Stimulated activated naive B cell treated with anti-CD40 and anti-IgM and Interleukin-4, amounts not matched to agents 10 μg/mL and 1 μg/mL and 100 μg/mL, for 72 hours (primary cell): ENCODE measurements around the gene POLA2.

Experiments used
- ATAC-seq, 2 donors: fragments of 150-1000 bp; cut with Tn5 transposase; replicated peaks; 2 replicates each; pipeline ENCODE4 v1.10.0; 2021; ENCODE audit warnings: moderate library complexity in 1 of 2
- DNase-seq: peaks from one replicate; pipeline ENCODE4 v3.0.0; 2021
- H3K27ac Mint-ChIP-seq: one replicate; pipeline ENCODE4 v1.8.0; 2022; ENCODE audit warnings: mild to moderate bottlenecking, mixed read lengths
- H3K27me3 Mint-ChIP-seq, 2 donors: one replicate each; pipeline ENCODE4 v1.8.0; 2022; ENCODE audit warnings: mixed read lengths in 2 of 2
- H3K36me3 Mint-ChIP-seq, 2 donors: one replicate each; pipeline ENCODE4 v1.8.0; 2022; ENCODE audit warnings: mixed read lengths in 2 of 2, mild to moderate bottlenecking in 1 of 2
- H3K4me1 Mint-ChIP-seq, 2 donors: one replicate each; pipeline ENCODE4 v1.8.0; 2022; ENCODE audit warnings: mixed read lengths in 2 of 2, mild to moderate bottlenecking in 1 of 2
- H3K4me3 Mint-ChIP-seq, 2 donors: one replicate each; pipeline ENCODE4 v1.8.0; 2022; ENCODE audit warnings: mild to moderate bottlenecking in 2 of 2, mixed read lengths in 2 of 2, moderate library complexity in 1 of 2
- H3K9me3 Mint-ChIP-seq, 2 donors: one replicate each; pipeline ENCODE4 v1.8.0; 2022; ENCODE audit warnings: mixed read lengths in 2 of 2, mild to moderate bottlenecking in 1 of 2

The POLA2 gene

GRCh38 chr11:65286686-65287085 is 24.9 kb downstream of the POLA2 start:
- Mint-ChIP-seq H3K27me3 (no peaks in the 10 kb centered on the region), H3K27ac (no peak overlapping the region), H3K4me3 (no peak overlapping the region), H3K36me3 (peaks cover 46 to 55% of the 10 kb centered on the region in 2 donors), H3K4me1 (peaks cover 16 to 21% of the 10 kb centered on the region in 2 donors), H3K9me3 (no peaks in the 10 kb centered on the region)
- ATAC-seq (no peak), DNase-seq (no peak)

DNA sequence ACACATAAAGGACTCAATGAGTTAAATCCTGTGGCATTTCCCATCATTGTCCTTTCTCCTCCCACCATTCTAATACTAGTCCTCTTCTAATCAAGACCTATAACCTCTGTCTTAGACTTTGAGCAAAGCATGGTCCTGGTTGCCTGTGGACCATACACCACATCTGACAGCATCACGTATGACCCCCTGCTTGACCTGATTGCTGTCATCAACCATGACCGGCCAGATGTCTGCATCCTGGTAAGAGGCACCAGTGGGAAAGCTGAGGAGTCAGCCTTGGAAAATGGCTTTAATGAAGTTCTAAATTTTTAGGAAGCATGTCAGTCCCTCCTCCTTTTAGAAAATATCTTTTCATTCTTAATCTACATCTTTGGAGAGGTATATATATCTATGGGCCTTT is 25.8 kb downstream of the POLA2 start:
- H3K27me3 Mint-ChIP-seq = no peaks in the 10 kb centered on the region
- no peak for ATAC-seq
- H3K9me3 Mint-ChIP-seq = no peaks in the 10 kb centered on the region
- peaks cover 41 to 52% of the 10 kb centered on the region in 2 donors for H3K36me3 Mint-ChIP-seq
- no peak for DNase-seq
- no peak overlapping the region for H3K4me3 Mint-ChIP-seq
- H3K4me1 Mint-ChIP-seq = peaks cover 11 to 19% of the 10 kb centered on the region in 2 donors
- H3K27ac Mint-ChIP-seq = no peak overlapping the region

- ATAC-seq (no peak), DNase-seq (no peak)
- Mint-ChIP-seq H3K27ac (no peak overlapping the region), H3K36me3 (peaks cover 45 to 55% of the 10 kb centered on the region in 2 donors), H3K27me3 (no peaks in the 10 kb centered on the region), H3K4me1 (peaks cover 11 to 18% of the 10 kb centered on the region in 2 donors), H3K9me3 (no peaks in the 10 kb centered on the region), H3K4me3 (no peak overlapping the region)
Observed at GRCh38 chr11:65288706-65289536, 27.2 kb downstream of the POLA2 start.

DNA sequence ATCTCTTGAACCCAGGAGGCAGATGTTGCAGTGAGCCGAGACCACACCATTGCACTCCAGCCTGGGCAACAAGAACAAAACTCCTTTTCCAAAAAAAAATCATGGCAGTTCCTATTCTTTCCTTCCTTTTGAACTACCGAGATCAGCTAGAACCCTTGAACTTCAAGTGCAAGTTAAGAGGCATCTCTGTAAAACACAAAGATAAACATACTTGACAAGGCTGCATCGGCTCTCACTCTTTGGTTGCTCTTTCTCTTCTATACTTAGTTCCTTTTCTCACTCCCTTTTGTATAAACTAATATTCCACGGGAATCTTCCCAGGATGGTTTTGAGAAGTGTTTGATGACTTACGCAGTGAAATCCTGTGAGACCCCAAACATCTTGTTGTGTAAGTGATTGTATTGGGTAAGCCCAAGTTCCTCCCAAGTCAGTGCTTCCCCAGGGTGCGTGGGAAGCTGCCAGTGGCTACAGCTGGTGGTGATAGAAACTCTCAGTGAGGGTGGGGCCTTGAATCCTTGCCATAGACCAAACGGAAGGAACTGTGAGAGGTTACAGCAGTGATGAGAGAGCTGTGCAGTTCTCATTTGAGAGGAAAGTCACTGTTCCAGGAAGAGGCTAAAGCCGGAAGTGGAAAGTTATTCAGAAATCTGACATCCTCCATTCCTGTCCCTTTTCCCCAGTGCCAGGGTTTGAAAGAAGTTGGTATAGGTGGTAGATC is 28.8 kb downstream of the POLA2 start:
- H3K36me3 Mint-ChIP-seq = peaks cover 56 to 58% of the 10 kb centered on the region in 2 donors
- H3K27ac Mint-ChIP-seq = peak overlapping the region; percentile 59
- no peaks in the 10 kb centered on the region for H3K27me3 Mint-ChIP-seq
- ATAC-seq = peak; percentile 90 to 96
- DNase-seq = no peak
- peak overlapping the region in 1 of 2 donors; percentile 39 for H3K4me3 Mint-ChIP-seq
- H3K9me3 Mint-ChIP-seq = no peaks in the 10 kb centered on the region
- peaks cover 11 to 18% of the 10 kb centered on the region in 2 donors for H3K4me1 Mint-ChIP-seq

- Mint-ChIP-seq H3K27ac (peak overlapping the region; percentile 73), H3K27me3 (no peaks in the 10 kb centered on the region), H3K4me1 (peaks cover 11 to 18% of the 10 kb centered on the region in 2 donors), H3K9me3 (no peaks in the 10 kb centered on the region), H3K4me3 (no peak overlapping the region), H3K36me3 (peaks cover 61 to 63% of the 10 kb centered on the region in 2 donors)
- no peak for DNase-seq
- peak; percentile 24 to 62 for ATAC-seq
Observed at GRCh38 chr11:65291613-65292012, 29.9 kb downstream of the POLA2 start.

- no peak for DNase-seq
- Mint-ChIP-seq H3K9me3 (no peaks in the 10 kb centered on the region), H3K36me3 (peaks cover 58% of the 10 kb centered on the region in 2 donors), H3K4me3 (no peak overlapping the region), H3K27ac (no peak overlapping the region), H3K4me1 (peaks cover 11 to 18% of the 10 kb centered on the region in 2 donors), H3K27me3 (no peaks in the 10 kb centered on the region)
- no peak for ATAC-seq
Observed at GRCh38 chr11:65292890-65293289, 31.1 kb downstream of the POLA2 start.

- H3K9me3 Mint-ChIP-seq = no peaks in the 10 kb centered on the region
- H3K4me1 Mint-ChIP-seq = peaks cover 11 to 18% of the 10 kb centered on the region in 2 donors
- no peak overlapping the region for H3K4me3 Mint-ChIP-seq
- no peaks in the 10 kb centered on the region for H3K27me3 Mint-ChIP-seq
- H3K36me3 Mint-ChIP-seq = peaks cover 57 to 58% of the 10 kb centered on the region in 2 donors
- peak overlapping the region; percentile 59 for H3K27ac Mint-ChIP-seq
- ATAC-seq = no peak
- no peak for DNase-seq
Observed at GRCh38 chr11:65293909-65294381, 32.2 kb downstream of the POLA2 start.

DNA sequence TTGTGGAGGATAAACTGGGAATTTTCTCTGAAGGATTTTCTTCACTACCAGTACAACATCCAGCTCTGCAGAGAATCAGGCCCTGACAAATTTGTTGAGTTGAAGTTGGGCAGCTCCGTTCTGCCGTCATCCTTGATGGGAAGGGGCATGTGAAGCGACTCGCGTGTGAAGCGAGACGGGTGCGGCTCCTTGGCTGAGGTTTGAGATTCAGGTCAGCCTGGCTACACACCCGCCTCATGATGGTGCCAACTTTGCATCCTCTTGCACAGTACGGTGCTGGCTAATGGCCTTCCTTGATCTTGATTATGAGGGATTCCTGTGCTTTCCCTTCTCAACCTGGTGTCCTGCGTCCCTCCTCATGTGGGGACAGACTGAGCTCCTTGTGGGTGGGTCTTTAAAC is 33.2 kb downstream of the POLA2 start:
- Mint-ChIP-seq H3K4me3 (no peak overlapping the region), H3K9me3 (no peaks in the 10 kb centered on the region), H3K27me3 (no peaks in the 10 kb centered on the region), H3K4me1 (peaks cover 11 to 18% of the 10 kb centered on the region in 2 donors), H3K36me3 (peaks cover 51 to 53% of the 10 kb centered on the region in 2 donors), H3K27ac (no peak overlapping the region)
- ATAC-seq (no peak), DNase-seq (no peak)

GRCh38 chr11:65295571-65296341 is 34.0 kb downstream of the POLA2 start:
- no peak for ATAC-seq
- no peaks in the 10 kb centered on the region for H3K27me3 Mint-ChIP-seq
- peaks cover 7 to 13% of the 10 kb centered on the region in 2 donors for H3K4me1 Mint-ChIP-seq
- no peaks in the 10 kb centered on the region for H3K9me3 Mint-ChIP-seq
- H3K36me3 Mint-ChIP-seq = peaks cover 46 to 53% of the 10 kb centered on the region in 2 donors
- H3K4me3 Mint-ChIP-seq = no peak overlapping the region
- H3K27ac Mint-ChIP-seq = no peak overlapping the region
- DNase-seq = no peak

DNA sequence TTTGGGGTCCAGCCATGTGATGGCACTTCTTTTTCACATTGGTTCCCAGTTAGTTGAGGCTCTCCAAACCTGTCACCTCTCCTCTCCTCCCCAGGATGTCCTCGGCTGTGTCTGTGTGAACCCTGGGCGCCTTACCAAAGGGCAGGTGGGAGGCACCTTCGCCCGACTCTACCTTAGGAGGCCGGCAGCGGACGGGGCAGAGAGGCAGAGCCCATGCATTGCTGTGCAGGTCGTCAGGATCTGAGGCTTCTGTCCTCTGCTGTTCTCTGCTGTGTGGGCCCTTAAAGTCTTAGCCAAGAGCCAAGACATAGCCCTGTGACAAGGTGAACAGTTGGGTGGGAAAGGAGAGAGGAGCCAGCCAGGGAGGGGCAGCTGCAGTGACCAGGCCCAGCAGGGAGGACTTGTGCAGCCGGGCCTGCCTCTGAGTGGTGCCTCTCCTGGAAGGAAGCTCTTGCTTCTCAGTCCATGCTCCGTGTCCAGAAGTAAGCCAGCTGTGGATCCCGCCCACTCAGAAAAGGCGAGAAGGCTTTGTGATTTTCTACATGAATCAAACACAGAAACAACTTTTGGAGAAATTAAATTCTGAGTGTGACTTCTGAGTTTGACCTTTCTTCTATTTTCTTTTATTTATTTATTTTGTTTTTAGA is 35.4 kb downstream of the POLA2 start:
- Mint-ChIP-seq H3K27ac (no peak overlapping the region), H3K27me3 (no peaks in the 10 kb centered on the region), H3K4me1 (peaks cover 0 to 8% of the 10 kb centered on the region in 2 donors), H3K4me3 (no peak overlapping the region), H3K36me3 (peaks cover 38 to 47% of the 10 kb centered on the region in 2 donors), H3K9me3 (no peaks in the 10 kb centered on the region)
- DNase-seq (no peak), ATAC-seq (no peak)

DNA sequence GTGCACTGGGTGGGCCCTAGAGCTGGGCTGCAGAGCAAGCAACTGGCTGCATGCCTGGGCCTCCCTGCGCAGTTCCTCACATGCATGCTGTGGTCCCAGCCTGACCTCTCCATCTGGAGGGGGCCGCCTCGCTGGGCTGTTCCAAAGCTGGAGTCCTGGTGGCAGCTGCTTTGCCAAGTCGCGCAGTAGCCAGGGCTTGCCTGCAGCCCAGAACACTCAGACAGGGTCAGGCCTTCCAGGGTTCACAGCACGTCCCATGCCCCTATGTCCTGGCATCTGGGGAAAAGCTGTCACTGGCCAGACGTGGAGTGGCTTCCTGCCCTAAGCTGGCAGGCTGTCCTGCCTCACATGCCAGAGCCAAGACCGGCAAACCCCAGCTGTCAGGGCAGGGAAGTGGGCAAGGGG is 36.4 kb downstream of the POLA2 start:
- Mint-ChIP-seq H3K27ac (no peak overlapping the region), H3K4me3 (no peak overlapping the region), H3K27me3 (no peaks in the 10 kb centered on the region), H3K36me3 (peaks cover 39 to 43% of the 10 kb centered on the region in 2 donors), H3K9me3 (no peaks in the 10 kb centered on the region), H3K4me1 (peaks cover 0 to 8% of the 10 kb centered on the region in 2 donors)
- DNase-seq = no peak
- no peak for ATAC-seq

DNA sequence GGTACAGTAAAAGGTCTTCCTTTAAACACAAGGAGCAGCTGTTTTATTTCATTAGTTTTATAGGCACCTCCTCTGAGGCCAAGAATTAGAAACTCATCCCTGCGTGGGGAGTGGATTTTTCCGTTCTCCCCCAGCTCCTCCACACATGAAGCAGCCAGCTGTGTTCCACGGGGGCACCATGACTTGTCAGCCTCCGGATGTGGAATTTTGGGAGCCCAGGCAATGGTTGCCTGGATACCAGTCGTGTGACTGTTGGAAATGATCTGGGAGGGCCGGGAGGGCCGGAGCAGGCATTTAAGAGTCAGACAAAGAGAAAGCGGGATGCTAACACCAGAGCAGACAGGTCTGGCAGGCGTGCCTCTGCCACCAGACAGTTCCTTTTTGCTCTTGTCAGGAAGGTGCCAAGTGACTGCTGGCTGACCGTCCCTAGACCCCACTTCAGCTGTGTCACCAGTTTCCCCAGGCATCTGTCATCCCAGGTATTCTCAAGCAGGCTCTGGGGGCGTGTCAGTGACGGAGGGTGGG is 37.0 kb downstream of the POLA2 start:
- Mint-ChIP-seq H3K4me1 (peaks cover 0 to 8% of the 10 kb centered on the region in 2 donors), H3K36me3 (peaks cover 38 to 43% of the 10 kb centered on the region in 2 donors), H3K4me3 (no peak overlapping the region), H3K27me3 (no peaks in the 10 kb centered on the region), H3K9me3 (no peaks in the 10 kb centered on the region), H3K27ac (no peak overlapping the region)
- ATAC-seq = no peak
- DNase-seq = no peak

- peaks cover 30 to 40% of the 10 kb centered on the region in 2 donors for H3K36me3 Mint-ChIP-seq
- H3K27me3 Mint-ChIP-seq = no peaks in the 10 kb centered on the region
- ATAC-seq (no peak), DNase-seq (no peak)
- no peak overlapping the region for H3K4me3 Mint-ChIP-seq
- no peaks in the 10 kb centered on the region for H3K9me3 Mint-ChIP-seq
- no peak overlapping the region for H3K27ac Mint-ChIP-seq
- peaks cover 0 to 8% of the 10 kb centered on the region in 2 donors for H3K4me1 Mint-ChIP-seq
Observed at GRCh38 chr11:65300621-65301275, 39.0 kb downstream of the POLA2 start.
